ENCODE data around the gene BACE2.

- TF ChIP-seq CTCF (IDR thresholded peaks at IDR 0.05; ENCODE audit: low read depth, low read length, missing input control) (no peak), SP1 (IDR thresholded peaks at IDR 0.05) (no peak), EGR1 (IDR thresholded peaks at IDR 0.05; ENCODE audit: low read depth in 2 of 2) (no peak), RAD21 (IDR thresholded peaks at IDR 0.05) (no peak), REST (IDR thresholded peaks at IDR 0.05) (no peak)
- TF ChIP-seq, protein P1, sequence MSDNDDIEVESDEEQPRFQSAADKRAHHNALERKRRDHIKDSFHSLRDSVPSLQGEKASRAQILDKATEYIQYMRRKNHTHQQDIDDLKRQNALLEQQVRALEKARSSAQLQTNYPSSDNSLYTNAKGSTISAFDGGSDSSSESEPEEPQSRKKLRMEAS (IDR thresholded peaks at IDR 0.05) = no peak
Observed at GRCh38 chr21:41128981-41129380, 39.0 kb upstream of the BACE2 start.

Data from liver (tissue), 3 donors.